Stimulated activated CD4-positive, alpha-beta T cell treated with anti-CD3 and anti-CD28 coated beads, Interleukin-1b, Interleukin-23, amount 100 ng/mL, for 1 hour (primary cell): ENCODE measurements around the gene TBC1D8.

Experiments used
- DNase-seq, 2 donors: peaks; one replicate each; pipeline ENCODE4 v3.0.0-alpha.2; 2020; ENCODE audit warnings: low read depth in 2 of 2

The TBC1D8 gene

GRCh38 chr2:101135412-101136296 lies 15.5 kb downstream of the TBC1D8 start:
- DNase-seq, result no peak

- no peak for DNase-seq
Observed at GRCh38 chr2:101133492-101134100, 17.6 kb downstream of the TBC1D8 start.

- DNase-seq, result no peak
Observed at GRCh38 chr2:101132202-101132601, 19.0 kb downstream of the TBC1D8 start.

GRCh38 chr2:101130081-101130480 lies 21.1 kb downstream of the TBC1D8 start:
- no peak for DNase-seq

GRCh38 chr2:101127319-101128056 lies 23.7 kb downstream of the TBC1D8 start:
- no peak for DNase-seq

- DNase-seq, result no peak
Observed at GRCh38 chr2:101125808-101126207, 25.4 kb downstream of the TBC1D8 start.

- DNase-seq, result no peak
Observed at GRCh38 chr2:101125374-101125773, 25.8 kb downstream of the TBC1D8 start.

- no peak for DNase-seq
Observed at GRCh38 chr2:101124643-101125366, 26.4 kb downstream of the TBC1D8 start.

GRCh38 chr2:101123795-101124471 lies 27.2 kb downstream of the TBC1D8 start:
- no peak for DNase-seq

- no peak for DNase-seq
Observed at GRCh38 chr2:101121174-101121573, 30.0 kb downstream of the TBC1D8 start.

- no peak for DNase-seq
Observed at GRCh38 chr2:101120124-101120996, 30.8 kb downstream of the TBC1D8 start.

GRCh38 chr2:101119431-101119830 lies 31.8 kb downstream of the TBC1D8 start:
- no peak for DNase-seq

GRCh38 chr2:101116841-101117552 lies 34.2 kb downstream of the TBC1D8 start:
- no peak for DNase-seq

- DNase-seq, result no peak
Observed at GRCh38 chr2:101116348-101116747, 34.8 kb downstream of the TBC1D8 start.

- DNase-seq, result no peak
Observed at GRCh38 chr2:101115664-101116063, 35.5 kb downstream of the TBC1D8 start.

- no peak for DNase-seq
Observed at GRCh38 chr2:101114815-101115214, 36.4 kb downstream of the TBC1D8 start.

- DNase-seq, result no peak
Observed at GRCh38 chr2:101114268-101114783, 36.9 kb downstream of the TBC1D8 start.

- DNase-seq, result no peak
Observed at GRCh38 chr2:101113441-101114267, 37.5 kb downstream of the TBC1D8 start.

GRCh38 chr2:101112772-101113157 lies 38.4 kb downstream of the TBC1D8 start:
- no peak for DNase-seq
